GM12872 (cell line): ENCODE measurements around the gene PTPRU.

Source experiments
- CTCF ChIP-seq: IDR thresholded peaks from 3 replicates; pipeline ENCODE4 v1.5.1; 2011; ENCODE audit warnings: low read depth, mild to moderate bottlenecking, low read length, moderate library complexity; ENCODE audit not compliant: insufficient read depth

The PTPRU gene

GRCh38 chr1:29247571-29248273 is 11.4 kb downstream of the PTPRU start:
- TF ChIP-seq CTCF = no peak

- TF ChIP-seq CTCF = no peak
Observed at GRCh38 chr1:29248409-29248808, 12.1 kb downstream of the PTPRU start.

GRCh38 chr1:29249170-29249691 is 12.9 kb downstream of the PTPRU start:
- TF ChIP-seq CTCF = no peak

- no peak for TF ChIP-seq CTCF
Observed at GRCh38 chr1:29249951-29250581, 13.7 kb downstream of the PTPRU start.

GRCh38 chr1:29251164-29252124 is 15.1 kb downstream of the PTPRU start:
- TF ChIP-seq CTCF = no peak

GRCh38 chr1:29253180-29253579 is 16.9 kb downstream of the PTPRU start:
- no peak for TF ChIP-seq CTCF

- no peak for TF ChIP-seq CTCF
Observed at GRCh38 chr1:29254346-29254745, 18.0 kb downstream of the PTPRU start.
